GM21528 (cell line): ENCODE measurements around the gene GFPT1.

ENCODE experiments used
- ATAC-seq: cut with Tn5 transposase; IDR thresholded peaks from one replicate; pipeline ENCODE4 v1.9.1; 2021; ENCODE audit warnings: mild to moderate bottlenecking, moderate library complexity; ENCODE audit not compliant: unreplicated experiment, low FRiP score

Gene GFPT1

DNA sequence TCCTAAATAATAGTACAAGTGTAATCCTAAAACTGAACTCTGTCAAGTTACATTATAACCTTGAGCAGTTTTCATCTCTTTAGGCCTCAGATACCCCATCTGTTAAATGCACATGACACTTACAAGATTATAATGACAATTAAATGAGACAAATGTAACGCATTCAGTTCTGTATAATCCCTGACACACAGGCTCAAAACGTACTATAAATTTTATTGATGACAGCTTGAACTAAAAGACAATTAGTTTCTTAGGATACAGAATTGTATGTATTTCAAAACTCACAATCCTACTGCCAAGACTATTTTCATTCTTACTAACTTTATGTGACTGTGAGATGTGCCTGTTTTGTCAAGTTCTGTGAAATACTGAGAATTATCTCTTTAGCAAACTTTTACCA lies 56.2 kb downstream of the GFPT1 start:
- no peak for ATAC-seq

DNA sequence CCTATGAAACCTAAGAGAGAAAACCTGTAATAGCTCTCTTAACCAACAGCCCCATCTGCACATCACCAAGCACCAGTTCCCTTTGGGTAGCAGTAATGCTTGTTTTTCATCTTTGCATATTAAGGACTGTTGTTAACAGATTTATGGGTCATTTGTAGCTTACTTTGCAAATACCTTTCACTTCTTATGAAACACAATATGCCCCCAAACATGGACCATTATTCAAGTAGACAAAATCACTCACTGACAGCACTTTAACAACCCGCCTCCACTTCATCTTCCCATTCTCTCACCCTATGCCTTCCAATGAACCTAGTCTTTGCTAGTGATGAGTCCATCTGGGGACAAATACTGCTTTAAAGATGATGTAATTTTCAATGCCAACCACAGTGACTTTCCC lies 64.4 kb downstream of the GFPT1 start:
- ATAC-seq, result no peak

DNA sequence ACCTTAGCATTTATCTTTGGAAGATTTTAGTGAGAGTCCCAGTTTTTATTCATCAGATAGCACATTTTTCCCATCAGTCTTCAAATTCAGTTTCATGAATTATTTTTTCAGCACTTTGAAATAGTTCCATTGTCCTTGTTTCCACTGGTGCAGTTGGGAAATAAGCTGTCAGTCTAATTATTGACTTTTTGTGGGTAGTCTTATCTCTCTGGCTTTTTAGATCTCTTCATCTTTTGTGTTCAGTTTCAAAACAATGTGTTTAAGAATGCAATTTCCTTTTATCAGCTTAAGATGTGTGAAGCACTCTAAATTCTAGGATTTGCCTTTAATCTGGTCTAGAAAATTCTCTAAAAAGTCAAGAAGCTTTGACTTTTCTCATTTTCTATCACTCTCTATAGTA lies 70.5 kb downstream of the GFPT1 start:
- ATAC-seq, result no peak

DNA sequence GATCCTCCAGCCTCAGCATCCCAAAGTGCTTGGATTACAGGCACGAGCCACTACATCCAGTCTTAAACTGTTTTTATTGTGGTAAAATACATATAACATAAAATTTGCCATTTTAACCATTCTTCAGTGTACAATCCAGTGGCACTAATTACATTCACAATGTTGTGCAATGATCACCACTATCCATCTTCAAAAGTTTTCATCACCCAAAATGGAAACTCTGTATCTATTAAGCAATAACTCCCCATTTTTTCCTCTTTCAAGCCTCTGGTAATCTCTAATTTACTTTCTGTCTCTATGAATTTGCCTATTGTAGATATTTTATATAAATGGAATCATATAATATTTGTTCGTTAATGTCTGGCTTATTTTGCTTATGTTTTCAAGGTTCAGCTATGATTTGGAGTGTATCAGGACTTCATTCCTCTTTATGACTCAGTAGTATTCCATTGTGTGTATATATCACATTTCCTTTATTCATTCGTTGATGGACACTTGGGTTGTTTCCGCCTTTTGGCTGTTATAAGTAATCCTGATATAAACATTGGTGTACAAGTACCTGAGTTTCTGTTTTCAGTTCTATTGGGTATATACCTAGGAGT lies 71.8 kb downstream of the GFPT1 start:
- ATAC-seq, result no peak

GRCh38 chr2:69311024-69311416 lies 76.0 kb downstream of the GFPT1 start:
- ATAC-seq, result no peak

GRCh38 chr2:69310111-69311023 lies 76.7 kb downstream of the GFPT1 start:
- ATAC-seq, result no peak

DNA sequence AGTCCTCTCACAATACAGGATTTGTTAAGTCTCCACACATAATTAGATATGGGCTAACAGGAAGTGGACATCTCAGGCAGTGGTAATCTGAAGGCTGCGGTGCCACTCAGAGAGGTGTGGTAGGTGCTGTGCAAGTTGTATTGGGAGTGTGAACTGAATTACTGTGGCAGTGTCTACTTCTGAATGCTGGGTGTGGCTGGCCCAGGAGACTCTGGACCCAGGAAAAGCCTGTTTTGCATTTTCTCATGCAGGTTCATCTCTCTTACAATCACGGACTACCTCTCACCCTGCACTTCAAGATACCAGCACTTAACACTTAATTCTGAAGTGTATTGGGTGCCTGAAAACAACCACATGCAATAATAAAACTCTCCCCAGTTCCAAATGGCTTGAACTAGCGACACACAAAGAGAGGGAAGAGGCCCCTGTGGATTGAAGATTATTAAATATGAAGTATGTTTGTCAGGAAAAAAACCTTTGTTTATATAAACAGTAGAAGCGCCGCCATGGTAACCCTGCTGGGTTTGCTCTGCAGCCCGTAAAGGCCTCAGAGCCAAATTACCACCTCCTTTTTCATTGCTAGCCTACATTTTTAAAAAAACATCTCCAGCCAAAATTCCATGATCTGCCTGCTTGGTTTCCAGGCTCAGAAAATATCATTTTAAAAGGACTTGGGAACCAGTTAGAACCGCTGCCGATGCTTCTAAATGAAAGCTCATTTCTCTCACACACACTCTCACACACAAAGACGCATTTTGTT lies 77.5 kb downstream of the GFPT1 start:
- no peak for ATAC-seq

GRCh38 chr2:69308338-69308737 lies 78.7 kb downstream of the GFPT1 start:
- ATAC-seq, result no peak

GRCh38 chr2:69307579-69308064 lies 79.4 kb downstream of the GFPT1 start:
- ATAC-seq, result no peak

GRCh38 chr2:69306822-69307578 lies 80.0 kb downstream of the GFPT1 start:
- peak; percentile 81 for ATAC-seq

- no peak for ATAC-seq
Measured at GRCh38 chr2:69306393-69306821, 80.6 kb downstream of the GFPT1 start.

GRCh38 chr2:69305712-69306392 lies 81.2 kb downstream of the GFPT1 start:
- ATAC-seq, result no peak

- no peak for ATAC-seq
Measured at GRCh38 chr2:69305166-69305565, 81.9 kb downstream of the GFPT1 start.

- no peak for ATAC-seq
Measured at GRCh38 chr2:69304656-69305055, 82.4 kb downstream of the GFPT1 start.

GRCh38 chr2:69300650-69301049 lies 86.4 kb downstream of the GFPT1 start:
- no peak for ATAC-seq

- no peak for ATAC-seq
Measured at GRCh38 chr2:69299772-69300516, 87.1 kb downstream of the GFPT1 start.

GRCh38 chr2:69298862-69299261 lies 88.2 kb downstream of the GFPT1 start:
- ATAC-seq, result no peak

DNA sequence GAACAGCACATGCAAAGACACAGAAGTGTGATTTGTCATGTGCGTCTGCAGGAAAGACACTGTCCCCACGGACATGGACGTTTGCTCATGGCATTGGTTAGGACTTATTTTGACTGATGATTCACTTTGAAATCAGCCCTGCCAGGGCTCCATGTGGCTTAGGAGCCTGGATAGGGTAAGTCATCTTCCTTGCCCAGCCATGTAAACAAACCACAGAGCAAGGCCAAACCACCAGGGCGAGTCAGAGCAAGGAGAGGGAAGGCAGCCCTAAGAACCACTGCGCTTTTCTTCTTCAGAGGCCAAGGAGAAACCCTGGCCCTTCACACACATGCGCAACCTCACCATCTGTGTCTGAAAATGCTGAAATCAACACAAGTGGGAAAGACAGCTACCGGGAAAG lies 88.8 kb downstream of the GFPT1 start:
- ATAC-seq, result no peak

DNA sequence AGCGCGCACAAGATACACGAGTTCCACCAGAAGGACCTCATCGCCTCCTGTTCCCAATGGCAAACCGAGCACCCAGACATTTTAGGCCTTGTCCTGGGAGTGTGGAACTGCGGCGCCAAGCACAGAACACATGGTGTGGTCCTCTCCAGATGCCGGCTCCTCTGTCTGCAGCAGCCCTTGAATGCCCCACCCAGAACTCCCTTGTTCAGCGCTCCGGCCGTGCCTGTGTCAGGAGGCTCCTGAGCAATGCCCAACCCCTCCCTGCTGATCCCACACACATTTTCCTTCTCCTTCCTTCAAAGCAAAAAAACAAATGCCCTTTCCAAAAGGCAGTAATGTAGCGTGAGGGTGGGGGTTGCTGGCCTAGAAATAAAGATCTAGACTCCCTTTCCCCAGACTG lies 89.8 kb downstream of the GFPT1 start:
- ATAC-seq, result no peak
